Measurements from ENCODE around the gene SMR3A. TPM values are rescaled to one million over a fixed set of nuclear protein-coding genes. Genes with fewer than 3 reads are reported as not detected.

Gene SMR3A
- total RNA-seq, 1 experiment from 2014 or later, result not detected

- intact Hi-C loops (cut with micrococcal nuclease; ENCODE audit: unreplicated experiment), result no loop called here
- Histone ChIP-seq H3K4me3 (ENCODE audit: low read depth in 2 of 2, low read length in 2 of 2) (no peak overlapping the region), H3K4me1 (ENCODE audit: control insufficient read depth, insufficient read depth, low read length) (no peaks in the 10 kb centered on the region), H3K36me3 (ENCODE audit: control insufficient read depth, insufficient read depth, low read length) (no peaks in the 10 kb centered on the region), H3K27me3 (ENCODE audit: control insufficient read depth, insufficient read depth, low read length) (no peaks in the 10 kb centered on the region), H3K27ac (ENCODE audit: low read length) (no peak overlapping the region), H3K9me3 (ENCODE audit: control insufficient read depth, insufficient read depth, low read depth, low read length) (no peaks in the 10 kb centered on the region)
- DNase-seq (ENCODE audit: low read depth, low spot score), result no peak
- POLR2A ChIA-PET, result no interaction called here
- ATAC-seq, result no peak
- BruUV-seq (replicated peaks), result no TSS peak
- CTCF ChIA-PET, result no interaction called here
- in situ Hi-C loops (cut with HindIII; ENCODE audit: low pct_unique_long_range_greater_than_20kb, low sequenced_read_pairs), result no loop called here
- TF ChIP-seq SIN3A (IDR thresholded peaks at IDR 0.05; ENCODE audit: borderline replicate concordance, insufficient read depth, low read depth, low read length) (no peak), CTCF (IDR thresholded peaks at IDR 0.05) (no peak), REST (IDR thresholded peaks at IDR 0.05; ENCODE audit: insufficient read depth in 1 of 2, low read depth in 2 of 2, low read length in 1 of 2) (no peak), POLR2AphosphoS5 (IDR thresholded peaks at IDR 0.05; ENCODE audit: low read depth, low read length) (no peak), TCF7L2 (IDR thresholded peaks at IDR 0.05; ENCODE audit: low read depth, low read length) (no peak)
Measured at GRCh38 chr4:70402762-70403161, 42.2 kb downstream of the SMR3A start.

- ATAC-seq, result no peak
- POLR2A ChIA-PET, result no interaction called here
- no peaks in the 10 kb centered on the region for H3K36me3 ChIP-seq (ENCODE audit: control insufficient read depth, insufficient read depth, low read length)
Measured at GRCh38 chr4:70405765-70406164, 45.2 kb downstream of the SMR3A start.

More at GRCh38 chr4:70405765-70406164, 45.2 kb downstream of the SMR3A start:
- CTCF ChIA-PET, result no interaction called here
- intact Hi-C loops (cut with micrococcal nuclease; ENCODE audit: unreplicated experiment) (no loop called here), in situ Hi-C loops (cut with HindIII; ENCODE audit: low pct_unique_long_range_greater_than_20kb, low sequenced_read_pairs) (no loop called here)
- Histone ChIP-seq H3K27ac (ENCODE audit: low read length) (no peak overlapping the region), H3K27me3 (ENCODE audit: control insufficient read depth, insufficient read depth, low read length) (no peaks in the 10 kb centered on the region), H3K9me3 (ENCODE audit: control insufficient read depth, insufficient read depth, low read depth, low read length) (no peaks in the 10 kb centered on the region), H3K4me3 (ENCODE audit: low read depth in 2 of 2, low read length in 2 of 2) (no peak overlapping the region), H3K4me1 (ENCODE audit: control insufficient read depth, insufficient read depth, low read length) (no peaks in the 10 kb centered on the region)
- DNase-seq (ENCODE audit: low read depth, low spot score), result no peak
- TF ChIP-seq CTCF (IDR thresholded peaks at IDR 0.05), result no peak
- no peak for TF ChIP-seq TCF7L2 (IDR thresholded peaks at IDR 0.05; ENCODE audit: low read depth, low read length)
- no peak for TF ChIP-seq REST (IDR thresholded peaks at IDR 0.05; ENCODE audit: insufficient read depth in 1 of 2, low read depth in 2 of 2, low read length in 1 of 2)
- TF ChIP-seq POLR2AphosphoS5 (IDR thresholded peaks at IDR 0.05; ENCODE audit: low read depth, low read length), result no peak
- TF ChIP-seq SIN3A (IDR thresholded peaks at IDR 0.05; ENCODE audit: borderline replicate concordance, insufficient read depth, low read depth, low read length), result no peak
- BruUV-seq (replicated peaks), result no TSS peak

Other genes starting within 250 kb of the SMR3A start
- gene PRR27, start 206.5 kb upstream of the SMR3A start, total RNA-seq (2021; ENCODE audit: unreplicated experiment), result not detected
- gene ODAM, start 165.0 kb upstream of the SMR3A start, total RNA-seq (2021; ENCODE audit: unreplicated experiment), result not detected
- not detected for gene FDCSP, start 134.6 kb upstream of the SMR3A start, total RNA-seq (2021; ENCODE audit: unreplicated experiment)
- not detected for gene CSN3, start 118.2 kb upstream of the SMR3A start, total RNA-seq (2021; ENCODE audit: unreplicated experiment)
- not detected for gene CABS1, start 25.8 kb upstream of the SMR3A start, total RNA-seq (2021; ENCODE audit: unreplicated experiment)
- gene SMR3B, start 22.4 kb downstream of the SMR3A start, total RNA-seq (2021; ENCODE audit: unreplicated experiment), result not detected
- gene OPRPN, start 37.2 kb downstream of the SMR3A start, total RNA-seq (2021; ENCODE audit: unreplicated experiment), result not detected
- not detected for gene MUC7, start 111.4 kb downstream of the SMR3A start, total RNA-seq (2021; ENCODE audit: unreplicated experiment)
- not detected for gene AMTN, start 157.8 kb downstream of the SMR3A start, total RNA-seq (2021; ENCODE audit: unreplicated experiment)
- not detected for gene AMBN, start 231.5 kb downstream of the SMR3A start, total RNA-seq (2021; ENCODE audit: unreplicated experiment)

Measured in Panc1 (cell line).